Thyroid gland (tissue), 4 donors: ENCODE data around the gene PYGM.

Experiments used
- CTCF ChIP-seq, 6 experiments: fragments of 200-600 bp in 3 of 6; fragments of 450-650 bp in 3 of 6; sonication (generic) in 3 of 6; IDR thresholded peaks; one replicate each; pipeline ENCODE4 v1.5.1; 2016 to 2019; ENCODE audit warnings: antibody characterized with exemption in 6 of 6, mild to moderate bottlenecking in 2 of 6, inconsistent platforms in 1 of 6, moderate library complexity in 1 of 6
- POLR2A ChIP-seq, 2 donors: fragments of 450-650 bp; IDR thresholded peaks; one replicate each; pipeline ENCODE4 v1.6.1; 2017; ENCODE audit warnings: antibody characterized with exemption in 2 of 2, mild to moderate bottlenecking in 2 of 2, moderate library complexity in 1 of 2

GRCh38 chr11:64758330-64759079 is 1.3 kb downstream of the PYGM start:
- TF ChIP-seq CTCF (IDR thresholded peaks at IDR 0.05) (no peak), POLR2A (IDR thresholded peaks at IDR 0.05) (no peak)
